ENCODE data around the gene CEP112. TPM values are rescaled to one million over a fixed set of nuclear protein-coding genes. Genes with fewer than 3 reads are reported as not detected.

Gene CEP112
- polyA plus RNA-seq, 1 donor from 2014 or later, result 6.0 TPM

DNA sequence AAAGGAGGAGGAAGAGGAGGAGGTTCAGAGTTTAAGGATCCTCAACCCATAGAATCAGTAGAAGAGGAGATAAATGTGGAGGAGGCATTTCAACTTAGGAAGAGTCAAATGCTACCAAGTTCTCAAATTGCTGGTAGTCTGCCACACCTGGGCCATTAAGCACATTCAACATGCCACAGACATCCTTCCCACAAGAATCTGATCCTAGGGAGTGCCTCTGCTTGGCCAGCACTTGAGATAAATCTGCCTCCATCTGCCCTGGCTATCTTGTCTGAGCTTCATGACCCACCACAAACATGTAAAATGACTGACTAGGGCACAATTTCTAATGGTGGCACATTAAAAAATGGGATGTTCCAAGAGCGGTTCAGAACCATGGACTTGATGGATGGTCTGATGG lies 593.2 kb downstream of the CEP112 start:
- TF ChIP-seq RAD21 (conservative IDR thresholded peaks at IDR 0.05) (no peak), EP300 (conservative IDR thresholded peaks at IDR 0.05; ENCODE audit: poor library complexity, severe bottlenecking) (no peak), TAF1 (IDR thresholded peaks at IDR 0.05; ENCODE audit: low read depth) (no peak), POLR2AphosphoS5 (IDR thresholded peaks at IDR 0.05) (no peak), EZH2 (IDR thresholded peaks at IDR 0.05; ENCODE audit: borderline replicate concordance, insufficient read depth, low read length, poor library complexity, severe bottlenecking) (no peak), SMC3 (conservative IDR thresholded peaks at IDR 0.05; ENCODE audit: poor library complexity) (no peak), MXI1 (conservative IDR thresholded peaks at IDR 0.05; ENCODE audit: poor library complexity, severe bottlenecking) (no peak)
- TF ChIP-seq, protein P1, sequence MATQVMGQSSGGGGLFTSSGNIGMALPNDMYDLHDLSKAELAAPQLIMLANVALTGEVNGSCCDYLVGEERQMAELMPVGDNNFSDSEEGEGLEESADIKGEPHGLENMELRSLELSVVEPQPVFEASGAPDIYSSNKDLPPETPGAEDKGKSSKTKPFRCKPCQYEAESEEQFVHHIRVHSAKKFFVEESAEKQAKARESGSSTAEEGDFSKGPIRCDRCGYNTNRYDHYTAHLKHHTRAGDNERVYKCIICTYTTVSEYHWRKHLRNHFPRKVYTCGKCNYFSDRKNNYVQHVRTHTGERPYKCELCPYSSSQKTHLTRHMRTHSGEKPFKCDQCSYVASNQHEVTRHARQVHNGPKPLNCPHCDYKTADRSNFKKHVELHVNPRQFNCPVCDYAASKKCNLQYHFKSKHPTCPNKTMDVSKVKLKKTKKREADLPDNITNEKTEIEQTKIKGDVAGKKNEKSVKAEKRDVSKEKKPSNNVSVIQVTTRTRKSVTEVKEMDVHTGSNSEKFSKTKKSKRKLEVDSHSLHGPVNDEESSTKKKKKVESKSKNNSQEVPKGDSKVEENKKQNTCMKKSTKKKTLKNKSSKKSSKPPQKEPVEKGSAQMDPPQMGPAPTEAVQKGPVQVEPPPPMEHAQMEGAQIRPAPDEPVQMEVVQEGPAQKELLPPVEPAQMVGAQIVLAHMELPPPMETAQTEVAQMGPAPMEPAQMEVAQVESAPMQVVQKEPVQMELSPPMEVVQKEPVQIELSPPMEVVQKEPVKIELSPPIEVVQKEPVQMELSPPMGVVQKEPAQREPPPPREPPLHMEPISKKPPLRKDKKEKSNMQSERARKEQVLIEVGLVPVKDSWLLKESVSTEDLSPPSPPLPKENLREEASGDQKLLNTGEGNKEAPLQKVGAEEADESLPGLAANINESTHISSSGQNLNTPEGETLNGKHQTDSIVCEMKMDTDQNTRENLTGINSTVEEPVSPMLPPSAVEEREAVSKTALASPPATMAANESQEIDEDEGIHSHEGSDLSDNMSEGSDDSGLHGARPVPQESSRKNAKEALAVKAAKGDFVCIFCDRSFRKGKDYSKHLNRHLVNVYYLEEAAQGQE (IDR thresholded peaks at IDR 0.05; ENCODE audit: borderline replicate concordance), result no peak
- TF ChIP-seq, protein P2, sequence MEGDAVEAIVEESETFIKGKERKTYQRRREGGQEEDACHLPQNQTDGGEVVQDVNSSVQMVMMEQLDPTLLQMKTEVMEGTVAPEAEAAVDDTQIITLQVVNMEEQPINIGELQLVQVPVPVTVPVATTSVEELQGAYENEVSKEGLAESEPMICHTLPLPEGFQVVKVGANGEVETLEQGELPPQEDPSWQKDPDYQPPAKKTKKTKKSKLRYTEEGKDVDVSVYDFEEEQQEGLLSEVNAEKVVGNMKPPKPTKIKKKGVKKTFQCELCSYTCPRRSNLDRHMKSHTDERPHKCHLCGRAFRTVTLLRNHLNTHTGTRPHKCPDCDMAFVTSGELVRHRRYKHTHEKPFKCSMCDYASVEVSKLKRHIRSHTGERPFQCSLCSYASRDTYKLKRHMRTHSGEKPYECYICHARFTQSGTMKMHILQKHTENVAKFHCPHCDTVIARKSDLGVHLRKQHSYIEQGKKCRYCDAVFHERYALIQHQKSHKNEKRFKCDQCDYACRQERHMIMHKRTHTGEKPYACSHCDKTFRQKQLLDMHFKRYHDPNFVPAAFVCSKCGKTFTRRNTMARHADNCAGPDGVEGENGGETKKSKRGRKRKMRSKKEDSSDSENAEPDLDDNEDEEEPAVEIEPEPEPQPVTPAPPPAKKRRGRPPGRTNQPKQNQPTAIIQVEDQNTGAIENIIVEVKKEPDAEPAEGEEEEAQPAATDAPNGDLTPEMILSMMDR (IDR thresholded peaks at IDR 0.05; ENCODE audit: poor library complexity, severe bottlenecking), result no peak
- Histone ChIP-seq H3K4me3 (ENCODE audit: low read length) (no peak overlapping the region), H3K79me2 (replicated peaks; ENCODE audit: insufficient read depth, low read length) (no peaks in the 10 kb centered on the region), H3K27me3 (ENCODE audit: insufficient read depth, low read depth, low read length) (no peaks in the 10 kb centered on the region), H3F3A (ENCODE audit: insufficient read depth, low read length, poor library complexity, severe bottlenecking) (no peaks in the 10 kb centered on the region), H3K9ac (ENCODE audit: low read length) (no peak overlapping the region), H4K20me1 (ENCODE audit: insufficient read depth) (no peaks in the 10 kb centered on the region), H3K36me3 (ENCODE audit: insufficient read depth, low read length) (no peaks in the 10 kb centered on the region), H3K4me2 (ENCODE audit: low read length) (no peak overlapping the region), H3K9me2 (ENCODE audit: insufficient read depth, low read length) (no peaks in the 10 kb centered on the region), H2AFZ (ENCODE audit: low read depth, low read length) (no peak overlapping the region), H3K27ac (ENCODE audit: low read length) (no peak overlapping the region), H3K9me3 (ENCODE audit: low read length) (no peaks in the 10 kb centered on the region)

DNA sequence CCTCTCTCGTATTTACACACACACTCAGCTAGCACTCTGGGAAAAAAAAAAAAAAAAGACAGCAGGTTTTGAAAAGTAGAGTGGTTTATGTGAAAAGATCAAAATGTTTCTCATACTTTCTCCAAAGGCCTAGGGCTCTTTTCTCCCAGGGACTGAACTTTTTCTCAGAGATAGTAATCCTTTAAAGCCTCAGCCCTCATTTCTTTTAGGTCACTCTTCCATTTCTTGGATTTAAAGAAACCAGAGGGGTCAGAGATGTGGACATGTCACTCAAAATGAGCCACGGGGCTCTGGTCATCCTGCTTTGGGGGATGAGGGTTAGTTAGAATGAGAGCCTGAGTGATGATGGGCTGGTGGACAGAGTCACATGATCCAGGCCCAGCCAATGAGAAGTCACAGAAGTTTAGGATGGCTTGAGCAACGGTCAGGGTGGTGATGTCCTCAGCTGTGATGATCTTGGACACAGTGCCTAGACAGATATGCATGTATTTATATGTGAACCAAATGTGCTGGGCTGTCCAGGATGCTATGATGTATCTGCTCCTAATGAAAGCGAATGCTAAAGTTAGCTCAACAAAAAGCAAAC lies 596.8 kb downstream of the CEP112 start:
- H3K4me3 ChIP-seq (ENCODE audit: low read length), result no peak overlapping the region
- no peak overlapping the region for H2AFZ ChIP-seq (ENCODE audit: low read depth, low read length)
- H3K36me3 ChIP-seq (ENCODE audit: insufficient read depth, low read length), result no peaks in the 10 kb centered on the region
- TF ChIP-seq RAD21 (conservative IDR thresholded peaks at IDR 0.05) (no peak), EZH2 (IDR thresholded peaks at IDR 0.05; ENCODE audit: borderline replicate concordance, insufficient read depth, low read length, poor library complexity, severe bottlenecking) (no peak), EP300 (conservative IDR thresholded peaks at IDR 0.05; ENCODE audit: poor library complexity, severe bottlenecking) (no peak), TAF1 (IDR thresholded peaks at IDR 0.05; ENCODE audit: low read depth) (no peak)
- H3K27me3 ChIP-seq (ENCODE audit: insufficient read depth, low read depth, low read length), result no peaks in the 10 kb centered on the region
- H3K79me2 ChIP-seq (replicated peaks; ENCODE audit: insufficient read depth, low read length), result no peaks in the 10 kb centered on the region
- no peak overlapping the region for H3K4me2 ChIP-seq (ENCODE audit: low read length)
- H4K20me1 ChIP-seq (ENCODE audit: insufficient read depth), result no peaks in the 10 kb centered on the region
- no peaks in the 10 kb centered on the region for H3F3A ChIP-seq (ENCODE audit: insufficient read depth, low read length, poor library complexity, severe bottlenecking)
- no peak overlapping the region for H3K9ac ChIP-seq (ENCODE audit: low read length)
- no peaks in the 10 kb centered on the region for H3K9me2 ChIP-seq (ENCODE audit: insufficient read depth, low read length)
- no peaks in the 10 kb centered on the region for H3K9me3 ChIP-seq (ENCODE audit: low read length)
- H3K27ac ChIP-seq (ENCODE audit: low read length), result no peak overlapping the region

All from neural cell (in vitro differentiated cells).